ENCODE data around the gene KLHL3. TPM values are rescaled to one million over a fixed set of nuclear protein-coding genes. Genes with fewer than 3 reads are reported as not detected.

Gene KLHL3
- total RNA-seq, 6 experiments from 2014 or later, result 1.9 to 8.5 (median 3.3) TPM

- no peaks in the 10 kb centered on the region for H3K36me3 ChIP-seq
- no peak overlapping the region for H3K4me3 ChIP-seq
- no peaks in the 10 kb centered on the region for H3K27me3 ChIP-seq
- TF ChIP-seq POLR2A (IDR thresholded peaks at IDR 0.05), result no peak
- TF ChIP-seq CTCF (IDR thresholded peaks at IDR 0.05), result no peak
- intact Hi-C loops (cut with DNase I), result no loop called here
- ATAC-seq (no peak), DNase-seq (no peak)
- WGBS (ENCODE audit: insufficient coverage, low coverage, low lambda C conversion rate, missing lambda C conversion rate), result 69% methylated on average over 5 of the region's 6 CpGs
- no peak overlapping the region for H3K27ac ChIP-seq
- H3K9me3 ChIP-seq, result no peaks in the 10 kb centered on the region
- no peaks in the 10 kb centered on the region for H3K4me1 ChIP-seq
Observed at GRCh38 chr5:137599457-137599856, 136.4 kb downstream of the KLHL3 start.

- Histone ChIP-seq H3K4me3 (no peak overlapping the region), H3K27me3 (no peaks in the 10 kb centered on the region), H3K4me1 (no peaks in the 10 kb centered on the region), H3K27ac (no peak overlapping the region), H3K36me3 (no peaks in the 10 kb centered on the region), H3K9me3 (no peaks in the 10 kb centered on the region)
- TF ChIP-seq POLR2A (IDR thresholded peaks at IDR 0.05) (no peak), CTCF (IDR thresholded peaks at IDR 0.05) (no peak)
- no peak for ATAC-seq
- 14% methylated on average over 6 of the region's 6 CpGs for WGBS (ENCODE audit: insufficient coverage, low coverage, low lambda C conversion rate, missing lambda C conversion rate)
- DNase-seq, result no peak
- intact Hi-C loops (cut with DNase I), result no loop called here
Observed at GRCh38 chr5:137598399-137598798, 137.5 kb downstream of the KLHL3 start.

GRCh38 chr5:137596941-137597340 is 138.9 kb downstream of the KLHL3 start:
- ATAC-seq (no peak), DNase-seq (no peak)
- Histone ChIP-seq H3K36me3 (no peaks in the 10 kb centered on the region), H3K4me3 (no peak overlapping the region), H3K4me1 (no peaks in the 10 kb centered on the region), H3K27ac (no peak overlapping the region), H3K9me3 (no peaks in the 10 kb centered on the region), H3K27me3 (no peaks in the 10 kb centered on the region)
- no peak for TF ChIP-seq CTCF (IDR thresholded peaks at IDR 0.05)
- TF ChIP-seq POLR2A (IDR thresholded peaks at IDR 0.05), result no peak
- 63% methylated on average over 3 of the region's 3 CpGs for WGBS (ENCODE audit: insufficient coverage, low coverage, low lambda C conversion rate, missing lambda C conversion rate)
- intact Hi-C loops (cut with DNase I), result no loop called here

GRCh38 chr5:137595396-137596079 is 140.4 kb downstream of the KLHL3 start:
- no peaks in the 10 kb centered on the region for H3K9me3 ChIP-seq
- intact Hi-C loops (cut with DNase I), result no loop called here
- H3K4me1 ChIP-seq, result no peaks in the 10 kb centered on the region
- H3K27ac ChIP-seq, result no peak overlapping the region
- no peaks in the 10 kb centered on the region for H3K27me3 ChIP-seq
- no peaks in the 10 kb centered on the region for H3K36me3 ChIP-seq
- no peak overlapping the region for H3K4me3 ChIP-seq
- 41% methylated on average over 4 of the region's 4 CpGs for WGBS (ENCODE audit: insufficient coverage, low coverage, low lambda C conversion rate, missing lambda C conversion rate)
- DNase-seq (no peak), ATAC-seq (no peak)
- TF ChIP-seq POLR2A (IDR thresholded peaks at IDR 0.05) (no peak), CTCF (IDR thresholded peaks at IDR 0.05) (no peak)

All from right lobe of liver (tissue), 6 donors.